Glomerular visceral epithelial cell (primary cell): ENCODE results near the gene INAFM2.

Experiments used
- DNase-seq: peaks from one replicate; pipeline ENCODE4 v3.0.0-alpha.2; 2016; ENCODE audit errors: extremely low spot score

The INAFM2 gene

GRCh38 chr15:40342416-40343320 is 19.2 kb downstream of the INAFM2 start:
- no peak for DNase-seq

- peak; percentile 91 for DNase-seq
These were observed 20.0 kb downstream of the INAFM2 start for GRCh38 chr15:40343512-40343911.

GRCh38 chr15:40344217-40344616 is 20.7 kb downstream of the INAFM2 start:
- DNase-seq = peak; percentile 40

GRCh38 chr15:40344631-40345120 is 21.2 kb downstream of the INAFM2 start:
- peak; percentile 57 for DNase-seq

- DNase-seq = no peak
These were observed 21.9 kb downstream of the INAFM2 start for GRCh38 chr15:40345225-40345866.

- no peak for DNase-seq
These were observed 22.5 kb downstream of the INAFM2 start for GRCh38 chr15:40345867-40346578.

- no peak for DNase-seq
These were observed 23.4 kb downstream of the INAFM2 start for GRCh38 chr15:40346579-40347558.

- no peak for DNase-seq
These were observed 24.3 kb downstream of the INAFM2 start for GRCh38 chr15:40347559-40348473.

- DNase-seq = no peak
These were observed 25.0 kb downstream of the INAFM2 start for GRCh38 chr15:40348474-40348870.

- no peak for DNase-seq
These were observed 25.7 kb downstream of the INAFM2 start for GRCh38 chr15:40349163-40349562.

- DNase-seq = no peak
These were observed 28.9 kb downstream of the INAFM2 start for GRCh38 chr15:40352281-40352901.

GRCh38 chr15:40353697-40354096 is 30.2 kb downstream of the INAFM2 start:
- DNase-seq = no peak

- DNase-seq = peak; percentile 31
These were observed 31.1 kb downstream of the INAFM2 start for GRCh38 chr15:40354408-40355171.

GRCh38 chr15:40355976-40356585 is 32.6 kb downstream of the INAFM2 start:
- DNase-seq = no peak

- DNase-seq = no peak
These were observed 33.8 kb downstream of the INAFM2 start for GRCh38 chr15:40357246-40357645.

- peak; percentile 91 for DNase-seq
These were observed 34.4 kb downstream of the INAFM2 start, which contains the start of gene DISP2 for GRCh38 chr15:40357723-40358470. TSS of gene DISP2 (plus strand) at chr15:40358219. CDS start at chr15:40358322, 103 bp downstream.
